Endothelial cell of umbilical vein (primary cell): ENCODE data around the gene HES1. TPM values are rescaled to one million over a fixed set of nuclear protein-coding genes. Genes with fewer than 3 reads are reported as not detected.

Source experiments
- BruUV-seq: library from RNA; stranded (reverse); fragments of 400-500 nt; replicated peaks from 2 replicates; lab custom pipeline; 2021; lab: Mats Ljungman, UMichigan
- CTCF ChIA-PET: fragments of 300-600, 350-600 bp; sonication (Branson Sonifier 250); formaldehyde crosslinking; loops from one replicate; lab custom pipeline; 2021; ENCODE audit warnings: antibody characterized with exemption, inconsistent platforms; lab: Charles Lee
- POLR2A ChIA-PET: fragments of 300-600, 350-600 bp; sonication (Branson Sonifier 250); formaldehyde crosslinking; loops from one replicate; lab custom pipeline; 2021; ENCODE audit warnings: antibody characterized with exemption, inconsistent platforms; lab: Charles Lee
- DNase-seq: peaks from one replicate; pipeline ENCODE4 v3.0.0-alpha.2; 2011; ENCODE audit warnings: low read depth, low spot score
- FAIRE-seq: peaks from 2 replicates; lab custom pipeline; 2011; peaks lifted over from hg19 to GRCh38; lab: Jason Lieb, UNC
- H2AFZ ChIP-seq: 2 replicates; pipeline ENCODE4 v1.6.0; 2012; ENCODE audit warnings: low read depth, low read length, control low read depth, inconsistent platforms
- H3K27ac ChIP-seq: 2 replicates; pipeline ENCODE4 v1.5.1; 2011; ENCODE audit warnings: low read depth, mild to moderate bottlenecking, control low read depth, low read length, moderate library complexity; ENCODE audit not compliant: insufficient read depth
- H3K27me3 ChIP-seq, 2 experiments: 2 replicates each; pipeline versions ENCODE4 v1.6.0 to v1.6.1; 2011; ENCODE audit warnings: low read length in 2 of 2, mixed read lengths in 1 of 2; ENCODE audit not compliant: control insufficient read depth in 2 of 2, insufficient read depth in 2 of 2
- H3K36me3 ChIP-seq, 2 experiments: 2 replicates in 1 of 2; 3 replicates in 1 of 2; pipeline ENCODE4 v1.5.1; 2011; ENCODE audit warnings: low read length in 2 of 2, mild to moderate bottlenecking in 1 of 2, moderate library complexity in 1 of 2; ENCODE audit not compliant: control insufficient read depth in 2 of 2, insufficient read depth in 2 of 2; ENCODE audit errors: extremely low read depth in 1 of 2
- H3K4me1 ChIP-seq: 3 replicates; pipeline ENCODE4 v1.5.1; 2011; ENCODE audit warnings: mild to moderate bottlenecking, low read length; ENCODE audit not compliant: control insufficient read depth, insufficient read depth; ENCODE audit errors: extremely low read depth
- H3K4me2 ChIP-seq: 2 replicates; pipeline ENCODE4 v1.6.1; 2011; ENCODE audit warnings: low read length, control low read depth, mixed read lengths; ENCODE audit not compliant: insufficient read depth
- H3K4me3 ChIP-seq, 3 experiments: fragments of 200-600 bp in 1 of 3; sonication (generic), shearing (Covaris generic) in 1 of 3; replicated peaks in 1 of 3; 2 replicates each; pipeline ENCODE4 v1.5.1; 2011 to 2016; ENCODE audit warnings: control low read depth in 3 of 3, low read length in 3 of 3, mild to moderate bottlenecking in 2 of 3, inconsistent platforms in 1 of 3, low read depth in 1 of 3, moderate library complexity in 1 of 3; ENCODE audit not compliant: insufficient read depth in 1 of 3
- H3K79me2 ChIP-seq: 2 replicates; pipeline ENCODE4 v1.6.0; 2012; ENCODE audit warnings: low read length, inconsistent platforms; ENCODE audit not compliant: control insufficient read depth, insufficient read depth
- H3K9ac ChIP-seq: replicated peaks from 2 replicates; pipeline ENCODE3; 2011; ENCODE audit warnings: low read length, control low read depth; ENCODE audit not compliant: insufficient read depth; ENCODE audit errors: extremely low read depth
- H3K9me1 ChIP-seq: replicated peaks from 3 replicates; pipeline ENCODE4 v1.6.0; 2011; ENCODE audit warnings: mild to moderate bottlenecking, low read length; ENCODE audit not compliant: control insufficient read depth, insufficient read depth; ENCODE audit errors: extremely low read depth
- H3K9me3 ChIP-seq: replicated peaks from 2 replicates; pipeline ENCODE4 v1.5.1; 2012; ENCODE audit warnings: low read length, inconsistent platforms; ENCODE audit not compliant: control insufficient read depth, insufficient read depth
- H4K20me1 ChIP-seq: replicated peaks from 2 replicates; pipeline ENCODE3; 2011; ENCODE audit warnings: mild to moderate bottlenecking, low read length; ENCODE audit not compliant: control insufficient read depth, insufficient read depth; ENCODE audit errors: extremely low read depth
- EZH2 ChIP-seq: IDR thresholded peaks from 2 replicates; pipeline ENCODE4 v1.6.1; 2012; ENCODE audit warnings: borderline replicate concordance, low read depth, mild to moderate bottlenecking, moderate library complexity, low read length, inconsistent platforms; ENCODE audit not compliant: severe bottlenecking
- FOS ChIP-seq: IDR thresholded peaks from 2 replicates; pipeline ENCODE4 v1.6.1; 2011; ENCODE audit warnings: mild to moderate bottlenecking, low read length, moderate library complexity, borderline replicate concordance; ENCODE audit not compliant: insufficient read depth
- GATA2 ChIP-seq: IDR thresholded peaks from 2 replicates; pipeline ENCODE4 v1.7.0; 2011; ENCODE audit warnings: low read depth, mild to moderate bottlenecking, moderate library complexity, mixed read lengths, low read length; ENCODE audit not compliant: insufficient read length, insufficient read depth
- JUN ChIP-seq: IDR thresholded peaks from 2 replicates; pipeline ENCODE4 v1.6.1; 2011; ENCODE audit warnings: borderline replicate concordance, low read depth; ENCODE audit not compliant: insufficient read length, insufficient read depth
- MAX ChIP-seq: IDR thresholded peaks from 2 replicates; pipeline ENCODE4 v1.6.1; 2011; ENCODE audit not compliant: insufficient read depth, insufficient read length
- MYC ChIP-seq: IDR thresholded peaks from one replicate; pipeline ENCODE4 v1.6.1; 2011; ENCODE audit warnings: mild to moderate bottlenecking, low read depth, low read length
- POLR2A ChIP-seq: IDR thresholded peaks from 2 replicates; pipeline ENCODE4 v1.6.1; 2012; ENCODE audit warnings: low read depth, mild to moderate bottlenecking, control low read depth, low read length
- POLR2AphosphoS5 ChIP-seq: IDR thresholded peaks from 2 replicates; pipeline ENCODE4 v1.6.1; 2012; ENCODE audit warnings: low read depth, mild to moderate bottlenecking, control low read depth, low read length, moderate library complexity; ENCODE audit not compliant: insufficient read depth
- dilution Hi-C: fragments of 300-500 bp; cut with MboI; formaldehyde crosslinking; loops from one replicate; pipeline ENCODE4 v1.15.0; 2019; ENCODE audit warnings: low sequenced_read_pairs; ENCODE audit not compliant: extremely low pct_ligation_motif_present
- intact Hi-C: fragments of 100-400 bp; cut with micrococcal nuclease; formaldehyde crosslinking; loops from one replicate; pipeline ENCODE4 v1.10.0; 2022
- polyA plus RNA-seq, 4 experiments: library from polyadenylated mRNA; depleted of rRNA in 3 of 4; stranded (reverse) in 3 of 4; unstranded in 1 of 4; fragments of >200 nt; gene quantifications; 2 replicates each; pipeline versions ENCODE4 v1.2.1 to v1.2.3, GENCODE V29; 2011 to 2012; ENCODE audit warnings: missing spikeins in 1 of 4
- total RNA-seq: library from RNA; stranded (reverse); gene quantifications from 2 replicates; pipeline ENCODE4 v1.2.3, GENCODE V29; 2021
- TF ChIP-seq, protein P1 (sequence below), 2 donors: IDR thresholded peaks; 1 replicate in 1 of 2; 2 replicates in 1 of 2; pipeline ENCODE4 v1.5.1; 2011; ENCODE audit warnings: low read length in 2 of 2, mild to moderate bottlenecking in 2 of 2, moderate library complexity in 2 of 2, control low read depth in 1 of 2, inconsistent platforms in 1 of 2, low read depth in 1 of 2; ENCODE audit not compliant: insufficient read depth in 1 of 2; ENCODE audit errors: extremely low read depth in 1 of 2

HES1 gene
- total and polyA plus RNA-seq, 2 donors (not counting 3 experiments of a cell fraction or from before 2014, with no cell fraction given), result 42.0 to 210 TPM

GRCh38 chr3:194132465-194133286 is 3.3 kb upstream of the HES1 start:
- ChIA-PET POLR2A (no interaction called here), CTCF (interaction anchor here (2.3 to 11.1 kb wide), 3 partner anchors 44 to 351 kb away, joined by 7 to 338 read pairs (median 178); no protein-coding TSS in a partner anchor)
- no TSS peak for BruUV-seq
- DNase-seq (no peak), FAIRE-seq (peak; percentile 73)
- peaks cover 10% of the 10 kb centered on the region for H3K4me1 ChIP-seq
- no peak overlapping the region for H3K4me2 ChIP-seq
- dilution Hi-C loops, result no loop called here
- H3K9ac ChIP-seq, result no peak overlapping the region
- intact Hi-C loops, result no loop called here
- no peak overlapping the region for H2AFZ ChIP-seq
- no peaks in the 10 kb centered on the region for H3K9me1 ChIP-seq
- no peaks in the 10 kb centered on the region for H4K20me1 ChIP-seq
- no peaks in the 10 kb centered on the region for H3K27me3 ChIP-seq
- H3K27ac ChIP-seq, result no peak overlapping the region
- H3K36me3 ChIP-seq, result no peaks in the 10 kb centered on the region
- H3K9me3 ChIP-seq, result no peaks in the 10 kb centered on the region
- TF ChIP-seq FOS, result no peak
- no peak for TF ChIP-seq MAX
- no peak for TF ChIP-seq EZH2
- TF ChIP-seq, protein P1, sequence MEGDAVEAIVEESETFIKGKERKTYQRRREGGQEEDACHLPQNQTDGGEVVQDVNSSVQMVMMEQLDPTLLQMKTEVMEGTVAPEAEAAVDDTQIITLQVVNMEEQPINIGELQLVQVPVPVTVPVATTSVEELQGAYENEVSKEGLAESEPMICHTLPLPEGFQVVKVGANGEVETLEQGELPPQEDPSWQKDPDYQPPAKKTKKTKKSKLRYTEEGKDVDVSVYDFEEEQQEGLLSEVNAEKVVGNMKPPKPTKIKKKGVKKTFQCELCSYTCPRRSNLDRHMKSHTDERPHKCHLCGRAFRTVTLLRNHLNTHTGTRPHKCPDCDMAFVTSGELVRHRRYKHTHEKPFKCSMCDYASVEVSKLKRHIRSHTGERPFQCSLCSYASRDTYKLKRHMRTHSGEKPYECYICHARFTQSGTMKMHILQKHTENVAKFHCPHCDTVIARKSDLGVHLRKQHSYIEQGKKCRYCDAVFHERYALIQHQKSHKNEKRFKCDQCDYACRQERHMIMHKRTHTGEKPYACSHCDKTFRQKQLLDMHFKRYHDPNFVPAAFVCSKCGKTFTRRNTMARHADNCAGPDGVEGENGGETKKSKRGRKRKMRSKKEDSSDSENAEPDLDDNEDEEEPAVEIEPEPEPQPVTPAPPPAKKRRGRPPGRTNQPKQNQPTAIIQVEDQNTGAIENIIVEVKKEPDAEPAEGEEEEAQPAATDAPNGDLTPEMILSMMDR (IDR thresholded peaks at IDR 0.05; ENCODE audit: extremely low read depth in 1 of 2, insufficient read depth in 1 of 2, low read depth in 1 of 2, low read length in 2 of 2), result no peak
- no peak for TF ChIP-seq GATA2
- no peak for TF ChIP-seq JUN
- no peak for TF ChIP-seq POLR2AphosphoS5
- TF ChIP-seq POLR2A, result no peak
- TF ChIP-seq MYC, result no peak
- H3K79me2 ChIP-seq, result peaks cover 2% of the 10 kb centered on the region
- no peak overlapping the region for H3K4me3 ChIP-seq
